Measurements from ENCODE around the gene ARRB1. TPM values are rescaled to one million over a fixed set of nuclear protein-coding genes. Genes with fewer than 3 reads are reported as not detected.

ARRB1 gene
- polyA plus RNA-seq, 1 experiment = 15.7 TPM

DNA sequence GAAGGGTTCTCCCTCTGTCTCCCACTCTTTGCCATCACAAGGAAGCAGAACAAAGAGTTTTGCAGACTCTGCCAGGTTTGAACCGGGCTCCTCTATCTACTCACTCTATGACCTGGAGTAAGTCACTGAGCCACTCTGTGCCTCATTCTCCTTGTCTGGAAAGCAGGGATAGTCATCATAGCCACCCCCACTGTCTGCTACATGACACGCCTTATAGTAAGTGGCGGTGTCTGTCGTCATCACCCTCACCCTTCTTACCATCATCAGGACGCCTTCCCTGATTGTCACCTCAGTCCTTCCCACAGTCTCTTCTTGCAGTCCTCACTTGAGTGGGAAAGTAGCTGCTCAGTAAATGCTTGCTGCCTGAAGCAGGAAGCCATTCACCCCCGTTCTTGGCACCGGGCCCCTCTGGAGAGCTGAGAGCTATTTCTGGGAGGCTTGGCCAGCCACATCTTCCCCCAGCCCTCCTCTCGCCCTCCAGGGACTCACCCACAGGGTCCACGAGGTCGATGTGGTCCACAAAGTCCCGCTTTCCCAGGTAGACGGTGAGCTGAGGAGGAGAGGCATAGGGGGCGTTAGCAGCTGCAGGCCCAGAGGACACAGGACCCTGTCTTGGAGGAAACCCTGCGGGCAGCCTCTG is 64.5 kb downstream of the ARRB1 start:
- no peak overlapping the region for H3K4me3 ChIP-seq (ENCODE audit: low read depth, low read length)
- H3K27me3 ChIP-seq (ENCODE audit: control insufficient read depth, insufficient read depth, low read length) = no peaks in the 10 kb centered on the region
- CTCF ChIA-PET = interaction anchor here (0.6 to 21.8 kb wide), 2 partner anchors 98 to 438 kb away, joined by 3 to 389 read pairs; no protein-coding TSS in a partner anchor
- DNase-seq (ENCODE audit: low read depth) = no peak
- H3K36me3 ChIP-seq (ENCODE audit: control insufficient read depth, insufficient read depth, low read length) = no peaks in the 10 kb centered on the region
- TF ChIP-seq, protein P1, sequence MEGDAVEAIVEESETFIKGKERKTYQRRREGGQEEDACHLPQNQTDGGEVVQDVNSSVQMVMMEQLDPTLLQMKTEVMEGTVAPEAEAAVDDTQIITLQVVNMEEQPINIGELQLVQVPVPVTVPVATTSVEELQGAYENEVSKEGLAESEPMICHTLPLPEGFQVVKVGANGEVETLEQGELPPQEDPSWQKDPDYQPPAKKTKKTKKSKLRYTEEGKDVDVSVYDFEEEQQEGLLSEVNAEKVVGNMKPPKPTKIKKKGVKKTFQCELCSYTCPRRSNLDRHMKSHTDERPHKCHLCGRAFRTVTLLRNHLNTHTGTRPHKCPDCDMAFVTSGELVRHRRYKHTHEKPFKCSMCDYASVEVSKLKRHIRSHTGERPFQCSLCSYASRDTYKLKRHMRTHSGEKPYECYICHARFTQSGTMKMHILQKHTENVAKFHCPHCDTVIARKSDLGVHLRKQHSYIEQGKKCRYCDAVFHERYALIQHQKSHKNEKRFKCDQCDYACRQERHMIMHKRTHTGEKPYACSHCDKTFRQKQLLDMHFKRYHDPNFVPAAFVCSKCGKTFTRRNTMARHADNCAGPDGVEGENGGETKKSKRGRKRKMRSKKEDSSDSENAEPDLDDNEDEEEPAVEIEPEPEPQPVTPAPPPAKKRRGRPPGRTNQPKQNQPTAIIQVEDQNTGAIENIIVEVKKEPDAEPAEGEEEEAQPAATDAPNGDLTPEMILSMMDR (IDR thresholded peaks at IDR 0.05; ENCODE audit: insufficient read depth, low read depth, low read length) = no peak
- POLR2A ChIA-PET = no interaction called here

DNA sequence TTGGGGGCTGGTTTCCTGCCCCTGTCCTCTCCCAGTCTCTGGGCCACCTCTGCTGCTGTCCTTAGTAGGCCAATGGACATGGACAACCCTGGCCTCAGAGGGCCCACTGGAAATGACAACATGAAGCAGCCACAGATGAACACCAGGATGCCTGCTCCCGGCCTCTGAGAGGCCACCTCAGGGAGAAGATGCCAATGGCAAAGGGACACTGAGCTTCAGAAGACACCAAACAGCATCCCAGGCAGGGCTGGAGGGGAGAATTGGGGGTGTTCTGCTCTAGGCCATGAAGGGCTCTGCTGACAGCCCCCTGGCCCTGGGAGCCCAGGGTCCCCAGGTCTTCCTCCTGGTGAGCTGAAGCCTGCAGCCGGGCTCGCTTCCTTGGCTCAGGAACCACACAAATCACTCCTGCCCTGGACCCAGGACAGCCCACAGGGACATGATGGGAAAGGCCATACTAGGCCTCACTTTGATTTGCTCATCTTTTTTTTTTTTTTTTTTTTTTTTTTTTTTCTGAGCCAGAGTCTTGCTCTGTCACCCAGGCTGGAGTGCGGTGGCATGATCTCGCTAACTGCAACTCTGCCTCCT is 65.6 kb downstream of the ARRB1 start:
- DNase-seq (ENCODE audit: low read depth) = no peak
- POLR2A ChIA-PET = no interaction called here
- CTCF ChIA-PET = interaction anchor here (21.8 kb wide), 1 partner anchor 99 kb away, joined by 389 read pairs; no protein-coding TSS in a partner anchor
- peaks cover 1% of the 10 kb centered on the region; the same call in 1 of the 2 replicates for H3K36me3 ChIP-seq (ENCODE audit: control insufficient read depth, insufficient read depth, low read length)
- TF ChIP-seq, protein P1 (IDR thresholded peaks at IDR 0.05; ENCODE audit: insufficient read depth, low read depth, low read length) = no peak
- no peaks in the 10 kb centered on the region for H3K27me3 ChIP-seq (ENCODE audit: control insufficient read depth, insufficient read depth, low read length)
- no peak overlapping the region for H3K4me3 ChIP-seq (ENCODE audit: low read depth, low read length)

GRCh38 chr11:75283391-75283931 is 68.0 kb downstream of the ARRB1 start:
- no peak for DNase-seq (ENCODE audit: low read depth)
- H3K4me3 ChIP-seq (ENCODE audit: low read depth, low read length) = no peak overlapping the region
- CTCF ChIA-PET = interaction anchor here (1.3 to 21.8 kb wide), 2 partner anchors 13 to 102 kb away, joined by 3 to 389 read pairs; no protein-coding TSS in a partner anchor

DNA sequence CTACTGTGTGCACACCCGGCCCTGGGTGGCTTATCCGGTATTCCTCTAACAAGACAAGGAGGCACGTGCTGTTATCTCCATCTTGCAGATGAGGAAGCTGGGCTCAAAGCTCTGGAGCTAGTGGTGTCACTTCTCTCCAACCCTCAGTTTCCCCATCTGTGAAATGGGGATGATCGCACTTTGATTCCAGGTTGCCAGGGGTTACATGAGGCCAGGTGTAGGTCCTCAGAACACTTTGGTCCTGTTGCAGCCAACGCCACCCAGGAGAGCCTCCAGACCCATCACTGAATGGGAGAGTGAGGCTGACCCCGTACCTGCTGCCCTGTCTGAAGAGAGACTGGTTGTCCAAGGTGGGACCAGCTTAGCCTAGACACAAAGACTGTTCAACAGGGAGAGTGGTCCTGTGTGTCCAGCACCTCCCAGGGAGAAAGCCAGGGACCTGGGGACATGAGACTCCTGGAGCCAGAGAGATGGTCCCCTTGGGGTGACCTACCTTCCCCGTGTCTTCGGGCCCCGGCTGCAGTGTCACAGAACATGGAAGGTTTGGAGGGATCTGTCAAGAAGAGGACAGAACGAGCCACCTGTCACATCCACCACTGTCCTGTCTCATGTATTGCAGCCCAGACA is 69.9 kb downstream of the ARRB1 start:
- TF ChIP-seq, protein P1 (IDR thresholded peaks at IDR 0.05; ENCODE audit: insufficient read depth, low read depth, low read length) = no peak
- no peak overlapping the region for H3K4me3 ChIP-seq (ENCODE audit: low read depth, low read length)
- H3K27me3 ChIP-seq (ENCODE audit: control insufficient read depth, insufficient read depth, low read length) = no peaks in the 10 kb centered on the region
- peaks cover 5% of the 10 kb centered on the region for H3K36me3 ChIP-seq (ENCODE audit: control insufficient read depth, insufficient read depth, low read length)
- ChIA-PET POLR2A (no interaction called here), CTCF (interaction anchor here (2.8 to 21.8 kb wide), 5 partner anchors 10 to 104 kb away, joined by 8 to 389 read pairs (median 26); no protein-coding TSS in a partner anchor)
- DNase-seq (ENCODE audit: low read depth) = no peak

More at GRCh38 chr11:75283391-75283931, 68.0 kb downstream of the ARRB1 start:
- Histone ChIP-seq H3K27me3 (ENCODE audit: control insufficient read depth, insufficient read depth, low read length) (no peaks in the 10 kb centered on the region), H3K36me3 (ENCODE audit: control insufficient read depth, insufficient read depth, low read length) (peaks cover 1% of the 10 kb centered on the region; the same call in 1 of the 2 replicates)
- TF ChIP-seq, protein P1 (IDR thresholded peaks at IDR 0.05; ENCODE audit: insufficient read depth, low read depth, low read length) = no peak
- POLR2A ChIA-PET = no interaction called here

Measured in BJ (cell line).